Left renal cortex interstitium (tissue), 4 donors: ENCODE data around the gene PPFIBP2. TPM values are rescaled to one million over a fixed set of nuclear protein-coding genes. Genes with fewer than 3 reads are reported as not detected.

ENCODE experiments used
- DNase-seq, 4 donors: peaks; one replicate each; pipeline ENCODE4 v3.0.0-alpha.2; 2013; ENCODE audit warnings: low read depth in 4 of 4, low spot score in 2 of 4, missing footprints in 1 of 4
- polyA plus RNA-seq, 4 donors: library from polyadenylated mRNA; unstranded; fragments of 120-200 nt; gene quantifications; one replicate each; pipeline ENCODE4 v1.2.1, GENCODE V29; 2013; ENCODE audit not compliant: insufficient read length in 4 of 4

The PPFIBP2 gene
- polyA plus RNA-seq, 4 donors = 38.2 to 73.3 (median 61.1) TPM

- no peak for DNase-seq
Observed at GRCh38 chr11:7595016-7595866, 81.4 kb downstream of the PPFIBP2 start.

GRCh38 chr11:7595951-7596350 lies 82.2 kb downstream of the PPFIBP2 start:
- no peak for DNase-seq

GRCh38 chr11:7596975-7597391 lies 83.2 kb downstream of the PPFIBP2 start:
- DNase-seq = no peak

GRCh38 chr11:7597620-7598019 lies 83.8 kb downstream of the PPFIBP2 start:
- no peak for DNase-seq

- DNase-seq = no peak
Observed at GRCh38 chr11:7599209-7599608, 85.4 kb downstream of the PPFIBP2 start.

GRCh38 chr11:7600205-7600775 lies 86.5 kb downstream of the PPFIBP2 start:
- DNase-seq = no peak

GRCh38 chr11:7603031-7603781 lies 89.4 kb downstream of the PPFIBP2 start:
- DNase-seq = no peak

GRCh38 chr11:7604331-7604955 lies 90.6 kb downstream of the PPFIBP2 start:
- DNase-seq = no peak

- DNase-seq = no peak
Observed at GRCh38 chr11:7605186-7605943, 91.6 kb downstream of the PPFIBP2 start.

- no peak for DNase-seq
Observed at GRCh38 chr11:7606496-7606895, 92.7 kb downstream of the PPFIBP2 start.

- DNase-seq = no peak
Observed at GRCh38 chr11:7609015-7609414, 95.2 kb downstream of the PPFIBP2 start.

- DNase-seq = no peak
Observed at GRCh38 chr11:7609521-7609920, 95.7 kb downstream of the PPFIBP2 start.

- no peak for DNase-seq
Observed at GRCh38 chr11:7610393-7610792, 96.6 kb downstream of the PPFIBP2 start.

- DNase-seq = no peak
Observed at GRCh38 chr11:7611411-7611810, 97.6 kb downstream of the PPFIBP2 start.

- DNase-seq = no peak
Observed at GRCh38 chr11:7612056-7612660, 98.4 kb downstream of the PPFIBP2 start.

- no peak for DNase-seq
Observed at GRCh38 chr11:7612661-7613393, 99.0 kb downstream of the PPFIBP2 start.

GRCh38 chr11:7613394-7613720 lies 99.6 kb downstream of the PPFIBP2 start:
- DNase-seq = no peak

GRCh38 chr11:7614656-7615055 lies 100.9 kb downstream of the PPFIBP2 start:
- DNase-seq = no peak

- DNase-seq = no peak
Observed at GRCh38 chr11:7617032-7617431, 103.2 kb downstream of the PPFIBP2 start.
